Esophagus (tissue), 2 donors: Measurements from ENCODE around the gene RCN2. TPM values are rescaled to one million over a fixed set of nuclear protein-coding genes. Genes with fewer than 3 reads are reported as not detected.

Experiments
- H3K27ac ChIP-seq, 2 donors: one replicate each; pipeline ENCODE4 v1.5.1; 2013; ENCODE audit warnings: low read depth in 2 of 2, mild to moderate bottlenecking in 2 of 2, inconsistent platforms in 1 of 2, low read length in 1 of 2, moderate library complexity in 1 of 2
- H3K27me3 ChIP-seq, 2 donors: one replicate each; pipeline ENCODE4 v1.6.1; 2013; ENCODE audit warnings: low read length in 2 of 2, control low read depth in 1 of 2, mild to moderate bottlenecking in 1 of 2; ENCODE audit not compliant: insufficient read depth in 2 of 2, control insufficient read depth in 1 of 2
- H3K36me3 ChIP-seq, 2 donors: one replicate each; pipeline ENCODE4 v1.6.1; 2013; ENCODE audit warnings: low read length in 1 of 2; ENCODE audit not compliant: control insufficient read depth in 2 of 2, insufficient read depth in 2 of 2
- H3K4me1 ChIP-seq, 2 donors: one replicate each; pipeline ENCODE4 v1.6.1; 2013; ENCODE audit warnings: low read length in 1 of 2; ENCODE audit not compliant: control insufficient read depth in 2 of 2, insufficient read depth in 2 of 2
- H3K4me3 ChIP-seq, 2 donors: one replicate each; pipeline ENCODE4 v1.5.1; 2013; ENCODE audit warnings: low read length in 2 of 2, mild to moderate bottlenecking in 2 of 2, low read depth in 1 of 2, moderate library complexity in 1 of 2
- H3K9me3 ChIP-seq, 2 donors: one replicate each; pipeline ENCODE4 v1.6.1; 2013; ENCODE audit warnings: mild to moderate bottlenecking in 2 of 2, low read depth in 1 of 2, low read length in 1 of 2, moderate library complexity in 1 of 2; ENCODE audit not compliant: control insufficient read depth in 2 of 2, insufficient read depth in 1 of 2
- WGBS, 2 donors: extraction: QIAGEN DNeasy Blood & Tissue Kit; methylation state at CpG; one replicate each; pipeline ENCODE4 v1.1.7; 2013; 5-methylcytosine and 5-hydroxymethylcytosine counted together
- polyA plus RNA-seq, 2 donors: library from polyadenylated mRNA; stranded (reverse); fragments of 200-250 nt; gene quantifications; one replicate each; pipeline ENCODE4 v1.2.3, GENCODE V29; 2013
- donor health status: healthy with polysubstance abuse.
- donor health status: Bipolar disorder and iron deficiency.

RCN2 gene
- polyA plus RNA-seq, 2 donors, result 17.3 to 27.1 TPM

DNA sequence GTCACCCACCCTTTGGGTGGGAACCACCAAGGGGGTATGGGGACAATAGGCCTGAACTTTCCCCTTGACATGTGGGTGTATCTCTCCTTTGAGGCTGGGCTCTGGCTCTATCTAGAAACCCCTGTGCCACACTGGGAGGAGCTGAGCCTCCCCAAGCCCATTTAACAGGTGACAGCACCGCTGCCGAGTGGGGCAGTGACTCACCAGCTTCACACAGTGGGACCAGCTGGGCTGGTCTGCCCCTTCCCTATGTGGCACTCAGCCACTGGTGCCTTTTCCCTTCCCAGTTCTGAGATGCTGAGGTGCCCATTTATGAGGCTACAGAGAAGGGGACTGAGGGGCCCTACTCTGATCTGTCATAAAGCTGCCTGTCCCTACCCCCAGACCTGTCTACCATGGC lies 68.4 kb downstream of the RCN2 start:
- WGBS, 2 donors, result 60 to 65% methylated on average over 2 of the region's 2 CpGs
- peaks cover 0 to 3% of the 10 kb centered on the region in 2 donors for H3K4me1 ChIP-seq
- H3K36me3 ChIP-seq, result no peaks in the 10 kb centered on the region

DNA sequence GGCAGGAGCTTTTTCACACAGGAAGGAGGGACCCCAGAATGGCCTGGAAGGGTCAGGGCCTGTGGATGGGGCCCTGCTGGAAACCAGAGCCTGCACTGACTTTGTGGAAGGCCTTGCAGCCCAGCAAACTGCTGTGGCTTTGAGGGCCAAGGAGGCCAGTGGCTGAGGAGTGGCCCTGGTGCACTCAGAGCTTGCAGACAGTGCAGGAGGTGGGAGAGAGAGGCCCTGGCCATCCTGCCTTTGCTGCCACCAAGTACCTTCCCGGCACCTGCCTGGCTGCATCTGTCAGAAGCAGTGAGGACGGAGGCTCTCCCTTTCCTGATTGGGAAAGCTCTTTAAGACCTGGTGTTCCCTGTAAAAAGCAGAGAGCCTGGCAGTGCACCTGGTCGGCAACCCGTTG lies 69.8 kb downstream of the RCN2 start:
- no peak overlapping the region for H3K4me3 ChIP-seq
- H3K4me1 ChIP-seq, result no peaks in the 10 kb centered on the region
- WGBS, 2 donors, result 78 to 79% methylated on average over 4 of the region's 4 CpGs
- H3K27ac ChIP-seq, result no peak overlapping the region
- H3K36me3 ChIP-seq, result no peaks in the 10 kb centered on the region
- H3K9me3 ChIP-seq, result no peaks in the 10 kb centered on the region
- no peaks in the 10 kb centered on the region for H3K27me3 ChIP-seq

More for the DNA sequence above, 68.4 kb downstream of the RCN2 start:
- no peaks in the 10 kb centered on the region for H3K9me3 ChIP-seq
- no peak overlapping the region for H3K4me3 ChIP-seq
- H3K27me3 ChIP-seq, result no peaks in the 10 kb centered on the region
- H3K27ac ChIP-seq, result no peak overlapping the region

DNA sequence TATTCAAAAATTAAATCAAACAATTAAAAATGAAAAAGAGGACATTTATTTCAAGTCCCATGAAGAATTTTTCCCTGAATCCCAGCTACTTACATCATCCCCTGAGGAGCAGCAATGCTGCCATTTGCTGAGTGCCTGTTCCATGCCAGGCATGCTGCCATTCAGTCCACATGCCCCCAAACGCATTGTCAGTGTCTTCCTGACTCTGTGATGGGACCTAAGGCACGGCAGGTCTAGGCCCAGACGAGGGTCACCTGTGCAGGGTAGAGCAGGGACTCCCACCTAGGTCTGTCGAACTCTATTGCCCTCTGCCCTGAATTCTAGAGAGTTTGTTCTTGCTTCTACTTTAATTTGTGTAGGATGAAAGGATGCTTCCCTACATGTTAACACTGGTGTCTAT lies 70.4 kb downstream of the RCN2 start:
- no peaks in the 10 kb centered on the region for H3K36me3 ChIP-seq
- no peaks in the 10 kb centered on the region for H3K27me3 ChIP-seq
- no peak overlapping the region for H3K4me3 ChIP-seq
- 69 to 79% methylated on average over 4 of the region's 4 CpGs for WGBS, 2 donors
- peak overlapping the region in 1 of 2 donors; percentile 35 for H3K27ac ChIP-seq
- no peaks in the 10 kb centered on the region for H3K4me1 ChIP-seq
- H3K9me3 ChIP-seq, result no peaks in the 10 kb centered on the region

DNA sequence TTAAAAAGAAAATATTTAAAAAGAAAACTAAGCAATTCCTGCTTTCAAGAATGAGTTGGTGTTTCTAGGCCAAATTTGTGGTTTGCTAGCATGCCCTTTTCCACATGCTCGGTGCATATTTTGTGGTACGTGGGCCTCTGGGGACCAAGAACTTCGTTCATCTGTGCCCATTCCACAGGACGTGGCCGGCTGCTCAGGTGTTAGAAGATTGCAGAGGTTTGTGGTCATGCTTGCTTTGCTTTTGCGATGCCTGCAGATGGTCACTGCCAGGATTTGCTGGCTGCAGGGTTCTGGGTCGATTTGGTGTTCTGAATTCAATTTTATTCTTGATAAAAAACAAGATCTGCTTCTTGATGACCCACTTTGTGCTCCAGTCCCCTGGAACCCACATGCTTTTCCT lies 70.9 kb downstream of the RCN2 start:
- no peak overlapping the region for H3K4me3 ChIP-seq
- no peaks in the 10 kb centered on the region for H3K9me3 ChIP-seq
- H3K27me3 ChIP-seq, result no peaks in the 10 kb centered on the region
- no peaks in the 10 kb centered on the region for H3K4me1 ChIP-seq
- peak overlapping the region in 1 of 2 donors; percentile 28 for H3K27ac ChIP-seq
- 64 to 67% methylated on average over 7 of the region's 7 CpGs for WGBS, 2 donors
- H3K36me3 ChIP-seq, result no peaks in the 10 kb centered on the region

DNA sequence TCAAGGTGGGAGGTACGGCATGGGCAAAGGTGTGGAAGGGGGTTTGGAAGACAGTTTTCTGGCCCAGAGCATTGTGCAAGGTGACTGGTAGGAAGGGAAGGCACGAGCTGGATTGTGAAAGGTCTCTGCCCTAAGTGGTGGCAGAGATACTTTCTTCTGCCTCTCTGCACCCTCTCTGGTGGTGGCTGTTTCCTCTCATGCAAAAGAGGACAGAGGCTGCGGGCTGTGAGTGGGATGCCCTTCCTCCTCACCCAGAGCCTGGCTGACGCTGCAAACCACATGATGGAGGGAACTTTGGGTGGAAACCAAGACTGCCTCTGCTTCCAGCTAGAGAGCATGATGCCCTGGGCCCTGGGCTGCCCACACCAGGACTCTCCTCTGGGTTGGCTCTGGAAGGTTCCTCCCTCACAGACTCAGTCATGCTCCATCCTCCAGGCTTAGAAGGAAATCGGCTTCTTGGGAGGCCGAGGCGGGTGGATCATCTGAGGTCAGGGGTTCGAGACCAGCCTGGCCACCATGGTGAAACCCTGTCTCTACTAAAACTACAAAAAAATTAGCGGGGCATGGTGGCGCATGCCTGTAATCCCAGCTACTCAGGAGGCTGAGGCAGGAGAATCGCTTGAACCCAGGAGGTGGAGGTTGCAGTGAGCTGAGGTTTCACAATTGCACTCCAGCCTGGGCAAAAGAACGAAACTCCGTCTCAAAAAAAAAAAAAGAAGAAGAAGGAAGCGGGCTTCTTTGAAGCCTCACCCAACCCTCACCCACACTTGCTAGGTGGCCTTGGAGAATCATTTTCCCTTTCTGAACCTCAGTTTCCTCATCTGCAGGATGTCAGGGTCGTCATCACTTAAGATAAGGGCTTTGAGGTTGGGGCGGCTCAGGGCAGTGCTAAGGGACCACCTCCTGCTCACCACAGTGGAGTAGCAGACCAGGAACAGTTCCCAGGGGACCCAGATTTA lies 71.7 kb downstream of the RCN2 start:
- WGBS, 2 donors, result 77 to 78% methylated on average over 16 of the region's 16 CpGs
- no peaks in the 10 kb centered on the region for H3K27me3 ChIP-seq
- no peaks in the 10 kb centered on the region for H3K4me1 ChIP-seq
- no peak overlapping the region for H3K4me3 ChIP-seq
- H3K27ac ChIP-seq, result peak overlapping the region in 1 of 2 donors; percentile 28
- H3K9me3 ChIP-seq, result no peaks in the 10 kb centered on the region
- no peaks in the 10 kb centered on the region for H3K36me3 ChIP-seq

Other genes starting within 250 kb of the RCN2 start
- gene SCAPER, start 26.4 kb upstream of the RCN2 start, polyA plus RNA-seq, result 1 to 10 TPM; 4.3 to 6.1 TPM
- gene PSTPIP1, start 63.4 kb downstream of the RCN2 start, polyA plus RNA-seq, result 1 to 10 TPM; 2.5 to 3.6 TPM
- 10 to 100 TPM; 56.9 to 65.8 TPM for gene TSPAN3, start 139.4 kb downstream of the RCN2 start, polyA plus RNA-seq